HG03060 (cell line): ENCODE results near the gene PLPP4.

ENCODE experiments used
- ATAC-seq: cut with Tn5 transposase; IDR thresholded peaks from one replicate; pipeline ENCODE4 v1.9.1; 2021; ENCODE audit warnings: low read depth, moderate number of reproducible peaks; ENCODE audit not compliant: unreplicated experiment

Gene PLPP4

GRCh38 chr10:120601999-120602398 is 145.0 kb downstream of the PLPP4 start:
- ATAC-seq = no peak

GRCh38 chr10:120605410-120605809 is 148.4 kb downstream of the PLPP4 start:
- ATAC-seq = no peak

GRCh38 chr10:120606051-120606764 is 149.2 kb downstream of the PLPP4 start:
- ATAC-seq = peak; percentile 57

- peak; percentile 0 for ATAC-seq
Observed at GRCh38 chr10:120607016-120607709, 150.1 kb downstream of the PLPP4 start.

GRCh38 chr10:120607710-120608703 is 151.0 kb downstream of the PLPP4 start:
- peak; percentile 25 for ATAC-seq

- ATAC-seq = no peak
Observed at GRCh38 chr10:120609006-120609405, 152.0 kb downstream of the PLPP4 start.

- no peak for ATAC-seq
Observed at GRCh38 chr10:120610791-120611190, 153.8 kb downstream of the PLPP4 start.

GRCh38 chr10:120612756-120613155 is 155.7 kb downstream of the PLPP4 start:
- no peak for ATAC-seq

- ATAC-seq = no peak
Observed at GRCh38 chr10:120613180-120613579, 156.2 kb downstream of the PLPP4 start.

- no peak for ATAC-seq
Observed at GRCh38 chr10:120614680-120615079, 157.7 kb downstream of the PLPP4 start.

- ATAC-seq = no peak
Observed at GRCh38 chr10:120616311-120616911, 159.4 kb downstream of the PLPP4 start.

- no peak for ATAC-seq
Observed at GRCh38 chr10:120628197-120628596, 171.2 kb downstream of the PLPP4 start.

GRCh38 chr10:120630266-120630665 is 173.2 kb downstream of the PLPP4 start:
- ATAC-seq = no peak

GRCh38 chr10:120632047-120632446 is 175.0 kb downstream of the PLPP4 start:
- ATAC-seq = no peak

- ATAC-seq = no peak
Observed at GRCh38 chr10:120632942-120633341, 175.9 kb downstream of the PLPP4 start.

GRCh38 chr10:120634659-120635058 is 177.6 kb downstream of the PLPP4 start:
- ATAC-seq = no peak
